Neutrophil (primary cell): ENCODE results near the gene AATK.

Source experiments
- H3K27ac ChIP-seq: fragments of 200-600 bp; sonication (generic); 2 replicates; pipeline ENCODE4 v1.5.1; 2016; ENCODE audit warnings: mild to moderate bottlenecking, moderate library complexity
- H3K27me3 ChIP-seq: fragments of 200-600 bp; sonication (generic); 2 replicates; pipeline ENCODE4 v1.6.0; 2016; ENCODE audit warnings: mild to moderate bottlenecking
- H3K36me3 ChIP-seq: fragments of 200-600 bp; sonication (generic); 2 replicates; pipeline ENCODE4 v1.5.1; 2017
- H3K4me1 ChIP-seq, 2 experiments: fragments of 200-600 bp in 1 of 2; sonication (generic) in 1 of 2; 1 replicate in 1 of 2; 2 replicates in 1 of 2; pipeline versions ENCODE4 v1.5.1 to v1.6.1; 2013 to 2016; ENCODE audit warnings: low read depth in 1 of 2, low read length in 1 of 2, mild to moderate bottlenecking in 1 of 2, moderate library complexity in 1 of 2; ENCODE audit not compliant: control insufficient read depth in 1 of 2, insufficient read depth in 1 of 2
- H3K4me3 ChIP-seq, 2 experiments: fragments of 200-600 bp in 1 of 2; sonication (generic) in 1 of 2; 1 replicate in 1 of 2; 2 replicates in 1 of 2; pipeline ENCODE4 v1.5.1; 2013 to 2016; ENCODE audit warnings: low read depth in 1 of 2, low read length in 1 of 2, mild to moderate bottlenecking in 1 of 2, moderate library complexity in 1 of 2
- H3K9me3 ChIP-seq: fragments of 200-600 bp; sonication (generic); 2 replicates; pipeline ENCODE4 v1.5.1; 2016
- CTCF ChIP-seq: fragments of 200-600 bp; sonication (generic); IDR thresholded peaks from 2 replicates; pipeline ENCODE4 v1.5.1; 2016; ENCODE audit warnings: antibody characterized with exemption

Gene AATK

GRCh38 chr17:81092518-81093095 lies 73.4 kb downstream of the AATK start:
- H3K27ac ChIP-seq: no peak overlapping the region
- peaks cover 36% of the 10 kb centered on the region for H3K27me3 ChIP-seq
- TF ChIP-seq CTCF: no peak
- no peaks in the 10 kb centered on the region for H3K9me3 ChIP-seq
- H3K36me3 ChIP-seq: no peaks in the 10 kb centered on the region
- H3K4me1 ChIP-seq: peaks cover 7 to 8% of the 10 kb centered on the region in 2 experiments
- H3K4me3 ChIP-seq: no peak overlapping the region

- no peak for TF ChIP-seq CTCF
- no peaks in the 10 kb centered on the region for H3K9me3 ChIP-seq
- H3K36me3 ChIP-seq: no peaks in the 10 kb centered on the region
- H3K4me1 ChIP-seq: peaks cover 7 to 8% of the 10 kb centered on the region in 2 experiments
- peaks cover 29% of the 10 kb centered on the region for H3K27me3 ChIP-seq
- no peak overlapping the region for H3K27ac ChIP-seq
- H3K4me3 ChIP-seq: no peak overlapping the region
These were observed 74.1 kb downstream of the AATK start for GRCh38 chr17:81091774-81092517.

GRCh38 chr17:81091154-81091553 lies 74.9 kb downstream of the AATK start:
- H3K9me3 ChIP-seq: no peaks in the 10 kb centered on the region
- no peak for TF ChIP-seq CTCF
- H3K27me3 ChIP-seq: peaks cover 21% of the 10 kb centered on the region
- no peak overlapping the region for H3K27ac ChIP-seq
- peaks cover 7 to 8% of the 10 kb centered on the region in 2 experiments for H3K4me1 ChIP-seq
- no peak overlapping the region for H3K4me3 ChIP-seq
- no peaks in the 10 kb centered on the region for H3K36me3 ChIP-seq

- H3K36me3 ChIP-seq: no peaks in the 10 kb centered on the region
- no peak for TF ChIP-seq CTCF
- H3K4me1 ChIP-seq: peaks cover 7 to 8% of the 10 kb centered on the region in 2 experiments
- peaks cover 15% of the 10 kb centered on the region for H3K27me3 ChIP-seq
- H3K9me3 ChIP-seq: no peaks in the 10 kb centered on the region
- H3K4me3 ChIP-seq: no peak overlapping the region
- no peak overlapping the region for H3K27ac ChIP-seq
These were observed 75.5 kb downstream of the AATK start for GRCh38 chr17:81090361-81091136.

- H3K27ac ChIP-seq: no peak overlapping the region
- H3K9me3 ChIP-seq: no peaks in the 10 kb centered on the region
- H3K27me3 ChIP-seq: no peaks in the 10 kb centered on the region
- no peak overlapping the region for H3K4me3 ChIP-seq
- no peaks in the 10 kb centered on the region for H3K36me3 ChIP-seq
- TF ChIP-seq CTCF: no peak
- H3K4me1 ChIP-seq: peaks cover 7 to 8% of the 10 kb centered on the region in 2 experiments
These were observed 79.1 kb downstream of the AATK start for GRCh38 chr17:81086789-81087551.
